ENCODE data around the gene FAM177A1. TPM values are rescaled to one million over a fixed set of nuclear protein-coding genes. Genes with fewer than 3 reads are reported as not detected.

The FAM177A1 gene
- polyA plus RNA-seq, 1 donor from 2014 or later: 124 TPM

DNA sequence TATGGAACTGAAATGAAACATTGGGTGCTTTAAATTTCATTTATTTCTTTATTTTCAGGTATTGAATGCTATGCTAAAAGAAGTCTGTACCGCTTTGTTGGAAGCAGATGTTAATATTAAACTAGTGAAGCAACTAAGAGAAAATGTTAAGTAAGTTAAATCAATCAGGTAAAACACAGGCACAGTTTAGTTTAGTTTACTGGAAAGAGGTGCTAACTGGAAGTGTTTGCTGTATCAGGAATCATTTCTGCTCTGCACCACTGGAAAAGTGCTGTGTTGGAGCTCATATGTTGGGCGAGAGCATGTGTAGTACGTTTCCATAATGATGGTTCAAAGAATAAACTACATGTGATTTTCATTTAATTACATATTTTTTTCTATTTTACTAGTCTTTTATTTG, 46.6 kb upstream of the FAM177A1 start:
- Histone ChIP-seq H3K79me2 (replicated peaks; ENCODE audit: insufficient read depth, low read length) (no peaks in the 10 kb centered on the region), H3K36me3 (ENCODE audit: insufficient read depth, low read length) (peaks cover 4% of the 10 kb centered on the region), H3K9me2 (ENCODE audit: insufficient read depth, low read length) (no peaks in the 10 kb centered on the region), H3K4me3 (ENCODE audit: low read length) (no peak overlapping the region), H3F3A (ENCODE audit: insufficient read depth, low read length, poor library complexity, severe bottlenecking) (no peaks in the 10 kb centered on the region), H3K27ac (ENCODE audit: low read length) (no peak overlapping the region), H3K27me3 (ENCODE audit: insufficient read depth, low read depth, low read length) (no peaks in the 10 kb centered on the region), H3K4me2 (ENCODE audit: low read length) (no peak overlapping the region), H4K20me1 (ENCODE audit: insufficient read depth) (no peaks in the 10 kb centered on the region), H3K9me3 (ENCODE audit: low read length) (no peaks in the 10 kb centered on the region), H3K9ac (ENCODE audit: low read length) (no peak overlapping the region), H2AFZ (ENCODE audit: low read depth, low read length) (no peak overlapping the region)
- TF ChIP-seq EZH2 (IDR thresholded peaks at IDR 0.05; ENCODE audit: borderline replicate concordance, insufficient read depth, low read length, poor library complexity, severe bottlenecking) (no peak), CTCF (IDR thresholded peaks at IDR 0.05; ENCODE audit: poor library complexity, severe bottlenecking) (no peak), TAF1 (IDR thresholded peaks at IDR 0.05; ENCODE audit: low read depth) (no peak), RAD21 (conservative IDR thresholded peaks at IDR 0.05) (no peak), REST (IDR thresholded peaks at IDR 0.05; ENCODE audit: borderline replicate concordance) (no peak), POLR2AphosphoS5 (IDR thresholded peaks at IDR 0.05) (no peak), MXI1 (conservative IDR thresholded peaks at IDR 0.05; ENCODE audit: poor library complexity, severe bottlenecking) (no peak), EP300 (conservative IDR thresholded peaks at IDR 0.05; ENCODE audit: poor library complexity, severe bottlenecking) (no peak), SMC3 (conservative IDR thresholded peaks at IDR 0.05; ENCODE audit: poor library complexity) (no peak)

GRCh38 chr14:35001621-35002020, 44.5 kb upstream of the FAM177A1 start:
- Histone ChIP-seq H3K36me3 (ENCODE audit: insufficient read depth, low read length) (peaks cover 4% of the 10 kb centered on the region), H2AFZ (ENCODE audit: low read depth, low read length) (no peak overlapping the region), H3K79me2 (replicated peaks; ENCODE audit: insufficient read depth, low read length) (no peaks in the 10 kb centered on the region), H3K27ac (ENCODE audit: low read length) (no peak overlapping the region), H3K9ac (ENCODE audit: low read length) (no peak overlapping the region), H3K4me3 (ENCODE audit: low read length) (no peak overlapping the region), H3K4me2 (ENCODE audit: low read length) (no peak overlapping the region), H3F3A (ENCODE audit: insufficient read depth, low read length, poor library complexity, severe bottlenecking) (no peaks in the 10 kb centered on the region), H3K9me2 (ENCODE audit: insufficient read depth, low read length) (no peaks in the 10 kb centered on the region), H3K27me3 (ENCODE audit: insufficient read depth, low read depth, low read length) (no peaks in the 10 kb centered on the region), H4K20me1 (ENCODE audit: insufficient read depth) (no peaks in the 10 kb centered on the region), H3K9me3 (ENCODE audit: low read length) (no peaks in the 10 kb centered on the region)
- TF ChIP-seq TAF1 (IDR thresholded peaks at IDR 0.05; ENCODE audit: low read depth): no peak
- TF ChIP-seq SMC3 (conservative IDR thresholded peaks at IDR 0.05; ENCODE audit: poor library complexity): no peak
- TF ChIP-seq EP300 (conservative IDR thresholded peaks at IDR 0.05; ENCODE audit: poor library complexity, severe bottlenecking): no peak
- no peak for TF ChIP-seq REST (IDR thresholded peaks at IDR 0.05; ENCODE audit: borderline replicate concordance)
- TF ChIP-seq CTCF (IDR thresholded peaks at IDR 0.05; ENCODE audit: poor library complexity, severe bottlenecking): no peak
- TF ChIP-seq POLR2AphosphoS5 (IDR thresholded peaks at IDR 0.05): no peak
- no peak for TF ChIP-seq EZH2 (IDR thresholded peaks at IDR 0.05; ENCODE audit: borderline replicate concordance, insufficient read depth, low read length, poor library complexity, severe bottlenecking)
- no peak for TF ChIP-seq MXI1 (conservative IDR thresholded peaks at IDR 0.05; ENCODE audit: poor library complexity, severe bottlenecking)
- TF ChIP-seq RAD21 (conservative IDR thresholded peaks at IDR 0.05): no peak

Measured in neural cell (in vitro differentiated cells).